Mesenchymal stem cell (in vitro differentiated cells and primary cell): Measurements from ENCODE around the gene NMRK1.

ENCODE experiments used
- DNase-seq: peaks from one replicate; pipeline ENCODE4 v3.0.0-alpha.2; 2013
- H2AFZ ChIP-seq: one replicate; pipeline ENCODE4 v1.6.1; 2013; ENCODE audit warnings: low read depth, mild to moderate bottlenecking, control low read depth, inconsistent platforms, low read length, moderate library complexity
- H2AK5ac ChIP-seq: 2 replicates; pipeline ENCODE4 v1.6.1; 2013; ENCODE audit warnings: low read length, moderate library complexity, mild to moderate bottlenecking, inconsistent platforms; ENCODE audit not compliant: severe bottlenecking
- H2BK120ac ChIP-seq: one replicate; pipeline ENCODE4 v1.6.1; 2013; ENCODE audit warnings: low read depth, mild to moderate bottlenecking, inconsistent platforms, low read length, moderate library complexity
- H2BK12ac ChIP-seq, 2 experiments: one replicate each; pipeline ENCODE4 v1.6.1; 2013; ENCODE audit warnings: inconsistent platforms in 2 of 2, low read length in 2 of 2, mild to moderate bottlenecking in 2 of 2, moderate library complexity in 2 of 2, control low read depth in 1 of 2
- H2BK15ac ChIP-seq: one replicate; pipeline ENCODE4 v1.6.1; 2013; ENCODE audit warnings: mild to moderate bottlenecking, low read depth, inconsistent platforms; ENCODE audit not compliant: poor library complexity, severe bottlenecking
- H2BK5ac ChIP-seq: 2 replicates; pipeline ENCODE4 v1.6.1; 2013; ENCODE audit warnings: low read depth, mild to moderate bottlenecking, low read length, control low read depth, inconsistent platforms; ENCODE audit not compliant: poor library complexity, severe bottlenecking
- H3K14ac ChIP-seq, 2 experiments: one replicate each; pipeline ENCODE4 v1.6.1; 2013; ENCODE audit warnings: inconsistent platforms in 2 of 2, low read length in 2 of 2, control low read depth in 1 of 2, mild to moderate bottlenecking in 1 of 2, moderate library complexity in 1 of 2
- H3K18ac ChIP-seq, 2 experiments: one replicate each; pipeline ENCODE4 v1.6.1; 2013; ENCODE audit warnings: inconsistent platforms in 2 of 2, low read length in 2 of 2, control low read depth in 1 of 2, low read depth in 1 of 2, mild to moderate bottlenecking in 1 of 2
- H3K23ac ChIP-seq, 2 experiments: one replicate each; pipeline ENCODE4 v1.6.1; 2013; ENCODE audit warnings: inconsistent platforms in 2 of 2, low read length in 2 of 2, mild to moderate bottlenecking in 2 of 2, moderate library complexity in 2 of 2, control low read depth in 1 of 2
- H3K27ac ChIP-seq: 2 replicates; pipeline ENCODE4 v1.5.1; 2013; ENCODE audit warnings: mild to moderate bottlenecking, moderate library complexity, low read length, control low read depth, inconsistent platforms; ENCODE audit not compliant: poor library complexity, severe bottlenecking
- H3K27me3 ChIP-seq, 2 experiments: 2 replicates each; pipeline versions ENCODE4 v1.6.1 to v1.7.0; 2013; ENCODE audit warnings: low read length in 2 of 2, mild to moderate bottlenecking in 2 of 2, moderate library complexity in 2 of 2, control low read depth in 1 of 2, inconsistent platforms in 1 of 2; ENCODE audit not compliant: control insufficient read depth in 1 of 2, insufficient read depth in 1 of 2
- H3K36me3 ChIP-seq, 2 experiments: 2 replicates each; pipeline versions ENCODE4 v1.6.1 to v1.7.0; 2013; ENCODE audit warnings: low read length in 2 of 2, control low read depth in 1 of 2, inconsistent platforms in 1 of 2, low read depth in 1 of 2, mild to moderate bottlenecking in 1 of 2; ENCODE audit not compliant: insufficient read depth in 2 of 2, control insufficient read depth in 1 of 2
- H3K4ac ChIP-seq, 2 experiments: one replicate each; pipeline ENCODE4 v1.6.1; 2013; ENCODE audit warnings: inconsistent platforms in 2 of 2, low read length in 2 of 2, mild to moderate bottlenecking in 2 of 2, moderate library complexity in 2 of 2, control low read depth in 1 of 2, low read depth in 1 of 2
- H3K4me1 ChIP-seq: 2 replicates; pipeline ENCODE4 v1.6.1; 2013; ENCODE audit warnings: low read depth, low read length, control low read depth; ENCODE audit not compliant: control insufficient read depth, insufficient read depth
- H3K4me2 ChIP-seq: 2 replicates; pipeline ENCODE4 v1.6.1; 2013; ENCODE audit warnings: low read length, mild to moderate bottlenecking, inconsistent platforms; ENCODE audit not compliant: poor library complexity, severe bottlenecking
- H3K4me3 ChIP-seq, 2 experiments: 2 replicates each; pipeline versions ENCODE4 v1.5.1 to v1.7.0; 2013; ENCODE audit warnings: low read length in 2 of 2, mild to moderate bottlenecking in 2 of 2, control low read depth in 1 of 2, low read depth in 1 of 2; ENCODE audit not compliant: insufficient read depth in 1 of 2
- H3K79me1 ChIP-seq: replicated peaks from 2 replicates; pipeline ENCODE4 v1.6.1; 2013; ENCODE audit warnings: mild to moderate bottlenecking, control low read depth, low read length, inconsistent platforms; ENCODE audit not compliant: poor library complexity, severe bottlenecking
- H3K9ac ChIP-seq: 2 replicates; pipeline ENCODE4 v1.7.0; 2013; ENCODE audit warnings: mild to moderate bottlenecking, low read length, moderate library complexity
- H3K9me3 ChIP-seq: 2 replicates; pipeline ENCODE4 v1.7.0; 2013; ENCODE audit warnings: mild to moderate bottlenecking, low read length; ENCODE audit not compliant: control insufficient read depth
- H4K8ac ChIP-seq: one replicate; pipeline ENCODE4 v1.6.1; 2013; ENCODE audit warnings: inconsistent platforms, mild to moderate bottlenecking, low read length, moderate library complexity
- H4K91ac ChIP-seq: one replicate; pipeline ENCODE4 v1.6.1; 2013; ENCODE audit warnings: mild to moderate bottlenecking, low read length, inconsistent platforms
- WGBS: methylation state at CpG from one replicate; pipeline ENCODE4 v1.1.7; 2013; ENCODE audit warnings: mixed read lengths; 5-methylcytosine and 5-hydroxymethylcytosine counted together

Gene NMRK1

DNA sequence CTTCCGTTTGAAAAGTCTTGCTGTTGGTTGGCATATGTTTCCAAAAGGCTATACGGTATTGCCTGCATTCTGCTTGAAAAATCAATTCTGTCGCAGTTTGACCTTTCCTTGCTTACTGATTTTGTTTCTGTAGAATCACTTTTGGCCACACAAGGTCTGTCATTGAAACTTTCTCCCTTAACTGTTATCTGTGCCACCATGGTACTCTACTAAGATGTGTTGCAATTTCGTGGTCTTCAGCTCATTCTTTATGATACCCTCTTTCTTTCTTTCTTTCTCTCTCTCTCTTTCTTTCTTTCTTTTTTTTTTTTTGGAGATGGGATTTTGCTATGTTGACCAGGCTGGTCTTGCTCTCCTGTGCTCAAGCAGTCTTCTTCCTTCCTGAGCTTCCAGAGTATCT, 4.8 kb upstream of the NMRK1 start:
- H2AK5ac ChIP-seq, result no peak overlapping the region
- no peak overlapping the region for H3K4me3 ChIP-seq
- H4K91ac ChIP-seq, result no peak overlapping the region
- H3K14ac ChIP-seq, result no peak overlapping the region
- no peak overlapping the region for H3K4me2 ChIP-seq
- peaks cover 6% of the 10 kb centered on the region for H3K4me1 ChIP-seq
- H3K9ac ChIP-seq, result no peak overlapping the region
- no peak overlapping the region for H2BK120ac ChIP-seq
- no peaks in the 10 kb centered on the region for H3K36me3 ChIP-seq
- H3K27ac ChIP-seq, result no peak overlapping the region
- no peak overlapping the region for H2BK12ac ChIP-seq
- H3K79me1 ChIP-seq, result peaks cover 28% of the 10 kb centered on the region
- no peak overlapping the region for H3K18ac ChIP-seq
- H2BK15ac ChIP-seq, result no peak overlapping the region
- no peak overlapping the region for H4K8ac ChIP-seq
- no peak for DNase-seq
- no peak overlapping the region for H2AFZ ChIP-seq
- H3K9me3 ChIP-seq, result no peaks in the 10 kb centered on the region
- WGBS, result 88% methylated on average over 3 of the region's 4 CpGs
- no peak overlapping the region for H3K4ac ChIP-seq
- H3K23ac ChIP-seq, result no peak overlapping the region
- H2BK5ac ChIP-seq, result no peak overlapping the region
- H3K27me3 ChIP-seq, result no peaks in the 10 kb centered on the region

DNA sequence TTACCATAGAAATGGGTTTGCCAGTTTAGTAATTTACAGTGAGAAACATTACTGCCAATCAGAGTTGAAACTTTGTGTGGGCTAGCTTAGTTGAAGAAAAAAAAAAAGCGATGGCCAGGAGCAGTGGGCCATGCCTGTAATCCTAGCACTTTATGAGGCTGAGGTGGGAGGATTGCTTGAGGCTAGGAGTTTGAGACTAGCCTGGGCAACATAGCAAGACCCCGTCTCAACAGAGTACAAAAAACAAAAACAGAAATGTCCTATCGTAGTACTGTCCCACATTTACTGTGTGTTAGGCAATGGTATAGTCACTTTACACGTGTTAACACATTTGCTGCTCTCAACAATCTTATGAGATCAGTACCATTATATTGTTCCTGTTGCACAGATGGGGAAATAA, 2.6 kb upstream of the NMRK1 start:
- Histone ChIP-seq H3K27me3 (no peaks in the 10 kb centered on the region), H3K14ac (no peak overlapping the region), H2BK15ac (no peak overlapping the region), H3K4me1 (peaks cover 10% of the 10 kb centered on the region), H2BK5ac (no peak overlapping the region), H2AK5ac (no peak overlapping the region), H3K23ac (no peak overlapping the region), H2AFZ (no peak overlapping the region), H3K18ac (no peak overlapping the region), H3K9me3 (no peaks in the 10 kb centered on the region), H3K4ac (no peak overlapping the region), H3K9ac (no peak overlapping the region), H4K91ac (no peak overlapping the region), H3K79me1 (peaks cover 24% of the 10 kb centered on the region), H2BK120ac (no peak overlapping the region), H4K8ac (no peak overlapping the region), H3K4me2 (no peak overlapping the region), H2BK12ac (no peak overlapping the region), H3K4me3 (no peak overlapping the region), H3K36me3 (no peaks in the 10 kb centered on the region), H3K27ac (no peak overlapping the region)
- DNase-seq, result no peak
- WGBS, result 92% methylated on average over 4 of the region's 4 CpGs

DNA sequence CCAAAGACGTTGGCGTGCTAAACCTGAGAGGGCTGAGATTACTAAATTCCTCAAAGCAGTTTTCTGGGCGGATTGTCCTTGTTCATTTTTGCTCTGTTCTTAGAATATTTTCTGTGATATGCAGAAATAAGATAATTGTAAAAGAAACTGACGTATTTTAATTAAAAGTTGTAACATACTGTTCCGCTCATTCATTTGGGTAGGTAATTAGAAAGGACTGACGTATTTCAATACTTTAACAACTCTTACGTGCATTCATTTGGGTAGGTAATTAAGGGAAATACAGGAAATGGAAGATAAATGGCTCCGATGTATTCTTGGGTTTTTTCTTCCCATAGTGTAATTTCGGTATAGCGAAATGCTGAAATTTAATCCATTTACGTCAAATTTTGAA, 1.4 kb upstream of the NMRK1 start:
- Histone ChIP-seq H2AFZ (no peak overlapping the region), H3K9ac (peak overlapping the region; percentile 96), H2BK15ac (no peak overlapping the region), H4K8ac (no peak overlapping the region), H3K23ac (no peak overlapping the region), H2BK12ac (no peak overlapping the region), H3K27ac (no peak overlapping the region), H3K4me2 (peak overlapping the region; percentile 91), H4K91ac (no peak overlapping the region), H3K18ac (no peak overlapping the region), H3K36me3 (no peaks in the 10 kb centered on the region), H2AK5ac (no peak overlapping the region), H3K4ac (no peak overlapping the region), H3K79me1 (peaks cover 26% of the 10 kb centered on the region), H2BK5ac (no peak overlapping the region), H2BK120ac (no peak overlapping the region), H3K4me1 (peaks cover 10% of the 10 kb centered on the region), H3K14ac (no peak overlapping the region), H3K27me3 (no peaks in the 10 kb centered on the region), H3K4me3 (peak overlapping the region; percentile 95 to 97), H3K9me3 (no peaks in the 10 kb centered on the region)
- DNase-seq, result peak; percentile 14
- 3% methylated on average over 6 of the region's 11 CpGs for WGBS

DNA sequence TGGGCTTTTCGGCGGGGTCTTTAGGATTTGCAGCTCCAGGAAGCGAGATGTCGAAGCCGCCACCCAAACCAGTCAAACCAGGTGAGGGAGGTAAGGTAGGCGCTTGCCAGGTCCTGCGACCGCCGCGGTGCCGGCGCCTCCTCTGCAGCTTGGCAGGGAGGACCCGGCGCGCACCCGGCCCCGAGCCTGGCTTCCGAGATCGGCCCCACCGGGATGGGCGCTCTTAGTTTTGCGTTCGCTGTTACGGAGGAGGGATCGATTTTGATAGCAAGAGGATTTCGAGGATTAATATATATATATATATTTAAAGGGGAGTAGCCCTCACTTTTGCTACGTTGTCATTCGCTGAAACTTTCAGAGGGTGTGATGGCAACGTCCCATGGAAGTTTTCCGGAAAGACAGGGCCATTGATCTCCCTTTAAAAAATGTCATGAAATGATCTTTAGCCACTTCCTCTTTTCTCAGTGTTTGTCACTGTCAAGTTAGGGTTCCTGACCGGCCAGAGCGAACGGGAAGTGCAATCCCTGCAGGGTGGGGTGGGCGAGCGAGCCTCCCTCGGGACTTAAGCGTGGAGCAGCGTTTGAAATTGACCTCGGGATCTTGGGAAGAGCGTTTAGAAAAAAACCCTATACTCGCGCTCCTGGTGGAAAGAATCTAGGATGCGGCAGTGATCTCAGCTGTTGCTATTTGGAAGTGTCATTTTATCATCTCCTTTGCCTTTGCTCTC, 854 bp upstream of the NMRK1 start:
- no peak overlapping the region for H4K91ac ChIP-seq
- H3K4me1 ChIP-seq, result peaks cover 12% of the 10 kb centered on the region
- no peaks in the 10 kb centered on the region for H3K27me3 ChIP-seq
- no peak overlapping the region for H3K23ac ChIP-seq
- peak overlapping the region; percentile 76 for H3K27ac ChIP-seq
- H3K18ac ChIP-seq, result peak overlapping the region; percentile 64 to 89
- H3K9me3 ChIP-seq, result no peaks in the 10 kb centered on the region
- H3K14ac ChIP-seq, result peak overlapping the region in 1 of 2 experiments; percentile 95
- H2AFZ ChIP-seq, result peak overlapping the region; percentile 66
- no peak overlapping the region for H2BK5ac ChIP-seq
- H3K4me3 ChIP-seq, result peak overlapping the region; percentile 95 to 97
- H2BK120ac ChIP-seq, result peak overlapping the region; percentile 54
- peak overlapping the region; percentile 91 for H3K4me2 ChIP-seq
- 0% methylated on average over 33 of the region's 43 CpGs for WGBS
- peak overlapping the region in 1 of 2 experiments; percentile 98 for H3K4ac ChIP-seq
- peak overlapping the region; percentile 18 to 97 for H2BK12ac ChIP-seq
- peak; percentile 88 for DNase-seq
- H3K9ac ChIP-seq, result peak overlapping the region; percentile 96
- H2BK15ac ChIP-seq, result peak overlapping the region; percentile 60
- H3K79me1 ChIP-seq, result peaks cover 27% of the 10 kb centered on the region
- no peak overlapping the region for H2AK5ac ChIP-seq
- no peaks in the 10 kb centered on the region for H3K36me3 ChIP-seq
- peak overlapping the region; percentile 63 for H4K8ac ChIP-seq
